HG03342 (cell line): Measurements from ENCODE around the gene RAP1GAP2.
"Not testable (repeated sequence)": the region's sequence is repeated elsewhere in the genome, so short reads cannot be mapped to it uniquely, and the experiment has no call there.

Source experiments
- ATAC-seq: cut with Tn5 transposase; IDR thresholded peaks from one replicate; pipeline ENCODE4 v1.9.1; 2021; ENCODE audit warnings: mild to moderate bottlenecking, moderate library complexity; ENCODE audit not compliant: unreplicated experiment

RAP1GAP2 gene

DNA sequence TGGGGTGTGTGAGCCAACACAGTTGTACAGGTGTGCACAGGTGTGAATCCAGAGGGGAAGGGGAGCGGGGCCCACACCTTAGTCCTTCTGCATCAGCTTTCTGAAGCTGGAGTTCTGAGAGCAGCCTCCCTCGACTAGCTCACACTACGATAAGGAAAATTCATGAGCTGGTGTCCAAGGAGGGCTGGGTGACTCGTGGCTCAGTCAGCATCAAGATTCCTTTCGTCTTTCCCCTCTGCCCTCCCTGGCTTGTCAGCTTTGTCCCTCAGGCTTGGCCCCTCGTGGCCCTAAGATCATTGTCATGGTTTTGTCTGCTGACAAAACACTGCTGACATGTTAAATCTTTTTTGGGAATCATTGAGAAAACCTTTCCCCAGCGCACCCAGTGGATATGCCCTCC is 219.7 kb downstream of the RAP1GAP2 start:
- ATAC-seq: no peak

DNA sequence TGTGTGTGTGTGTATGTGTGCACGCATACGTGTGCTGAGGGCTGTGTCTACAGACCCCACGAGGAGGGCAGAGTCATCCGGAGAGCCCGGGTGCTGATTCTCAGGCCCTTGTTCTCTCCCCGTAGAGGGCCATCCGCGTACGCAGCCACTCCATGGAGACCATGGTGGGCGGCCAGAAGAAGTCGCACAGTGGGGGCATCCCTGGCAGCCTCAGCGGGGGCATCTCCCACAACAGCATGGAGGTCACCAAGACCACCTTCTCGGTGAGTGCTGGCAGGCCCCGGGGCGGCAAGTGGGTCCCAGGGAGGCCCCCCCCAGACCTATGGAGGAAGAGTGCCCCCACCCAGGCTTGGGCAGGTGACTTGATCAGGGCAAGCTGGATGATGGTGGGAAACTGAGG is 221.7 kb downstream of the RAP1GAP2 start:
- no peak for ATAC-seq

GRCh38 chr17:3019761-3020160 is 223.5 kb downstream of the RAP1GAP2 start:
- no peak for ATAC-seq

GRCh38 chr17:3020381-3020780 is 224.1 kb downstream of the RAP1GAP2 start:
- no peak for ATAC-seq

DNA sequence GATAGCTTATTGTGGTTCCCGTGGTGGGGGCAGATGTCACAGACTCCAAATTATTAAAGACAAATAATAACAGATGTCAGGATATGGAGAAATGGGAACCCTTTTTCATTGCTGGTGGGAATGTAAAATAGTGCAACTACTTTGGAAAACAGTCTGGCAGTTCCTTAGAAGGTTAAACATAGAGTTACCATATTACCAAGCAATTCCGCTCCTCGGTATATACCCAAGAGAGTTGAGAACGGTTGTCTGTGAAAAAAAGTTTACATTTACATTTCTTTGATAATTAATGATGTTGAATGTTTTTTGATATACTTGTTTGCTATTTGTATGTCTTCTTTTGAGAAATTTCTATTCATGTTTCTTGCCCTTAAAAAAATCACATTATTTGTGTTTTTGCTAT is 226.0 kb downstream of the RAP1GAP2 start:
- ATAC-seq: no peak

- ATAC-seq: no peak
These were observed 228.1 kb downstream of the RAP1GAP2 start for GRCh38 chr17:3024346-3024745.

- no peak for ATAC-seq
These were observed 229.3 kb downstream of the RAP1GAP2 start for GRCh38 chr17:3025421-3026124.

GRCh38 chr17:3026125-3026855 is 230.1 kb downstream of the RAP1GAP2 start:
- ATAC-seq: no peak

DNA sequence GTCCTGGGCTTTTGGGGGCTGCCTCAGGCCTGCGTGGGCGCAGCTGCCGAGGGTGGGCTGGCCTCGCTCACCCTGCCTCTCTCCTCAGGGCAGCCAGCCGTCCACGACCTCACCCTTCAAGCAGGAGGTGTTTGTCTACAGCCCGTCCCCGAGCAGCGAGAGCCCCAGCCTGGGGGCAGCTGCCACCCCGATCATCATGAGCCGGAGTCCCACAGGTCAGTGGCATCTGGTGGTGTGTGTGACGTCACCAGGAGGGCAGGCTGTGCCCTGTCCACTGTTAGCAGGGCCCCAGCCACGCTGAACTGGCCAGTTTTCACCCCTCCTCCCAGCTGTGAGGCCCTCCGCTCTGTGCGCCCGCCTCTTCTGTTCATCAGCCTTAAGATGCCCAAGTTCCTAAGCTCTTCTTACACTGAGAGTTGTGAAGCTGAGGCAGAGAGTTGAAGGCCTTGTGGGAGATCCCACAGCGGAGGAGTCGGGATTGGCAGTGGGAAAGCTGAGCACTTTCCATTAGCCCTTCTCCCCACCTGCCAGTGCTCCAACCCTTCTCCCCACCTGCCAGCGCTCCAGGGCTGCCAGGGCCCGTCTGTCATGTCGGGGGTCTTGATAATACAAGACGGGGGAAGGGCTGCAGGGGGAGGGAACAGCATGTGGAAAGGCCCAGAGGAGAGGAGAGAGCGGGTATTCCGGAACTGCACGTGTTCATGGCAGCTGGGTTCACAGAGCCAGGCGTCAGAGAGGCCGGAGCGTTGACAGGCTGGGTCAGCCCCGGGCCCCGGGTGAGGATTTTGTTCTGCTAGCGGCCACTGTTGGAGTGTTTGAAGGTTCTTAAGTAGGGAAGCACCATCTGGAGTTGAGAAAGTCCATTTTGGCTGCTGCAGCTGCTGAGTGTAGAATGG is 230.9 kb downstream of the RAP1GAP2 start:
- ATAC-seq: no peak

DNA sequence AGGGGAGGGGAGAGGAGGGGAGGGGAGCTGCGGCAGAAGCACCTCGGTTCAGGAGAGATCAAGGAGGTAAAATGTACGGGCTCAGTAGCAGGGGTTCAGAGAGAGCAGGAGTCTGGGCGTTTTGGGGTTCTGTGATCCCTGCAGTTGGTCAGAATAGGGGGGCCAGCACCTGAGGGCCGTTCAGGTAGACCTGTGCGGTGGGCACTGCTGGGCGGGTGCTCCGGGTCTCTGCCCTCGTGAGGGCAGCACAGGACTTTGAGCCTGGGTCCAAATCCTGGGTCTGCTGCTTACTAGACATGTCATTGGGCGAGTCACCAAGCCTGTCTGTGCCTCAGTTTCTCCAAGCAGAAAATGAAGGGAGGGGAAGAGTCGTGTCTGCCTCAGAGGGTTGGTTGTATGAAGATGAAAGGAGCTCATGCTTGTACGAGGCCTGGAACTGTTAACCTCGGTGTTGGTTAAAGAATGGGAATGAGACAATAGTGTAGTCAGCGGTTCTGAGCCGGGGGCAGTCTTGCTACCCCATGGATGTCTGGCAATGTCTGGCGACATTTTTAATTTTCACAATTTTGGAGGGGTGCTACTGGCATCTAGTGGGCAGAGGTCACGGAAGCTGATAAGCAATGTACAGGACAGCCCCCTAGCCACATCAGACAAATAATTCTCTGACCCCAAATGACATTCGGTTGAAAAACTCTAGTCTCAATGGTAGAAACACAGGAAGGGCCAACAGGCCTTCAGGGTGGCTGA is 231.7 kb downstream of the RAP1GAP2 start:
- ATAC-seq: no peak

DNA sequence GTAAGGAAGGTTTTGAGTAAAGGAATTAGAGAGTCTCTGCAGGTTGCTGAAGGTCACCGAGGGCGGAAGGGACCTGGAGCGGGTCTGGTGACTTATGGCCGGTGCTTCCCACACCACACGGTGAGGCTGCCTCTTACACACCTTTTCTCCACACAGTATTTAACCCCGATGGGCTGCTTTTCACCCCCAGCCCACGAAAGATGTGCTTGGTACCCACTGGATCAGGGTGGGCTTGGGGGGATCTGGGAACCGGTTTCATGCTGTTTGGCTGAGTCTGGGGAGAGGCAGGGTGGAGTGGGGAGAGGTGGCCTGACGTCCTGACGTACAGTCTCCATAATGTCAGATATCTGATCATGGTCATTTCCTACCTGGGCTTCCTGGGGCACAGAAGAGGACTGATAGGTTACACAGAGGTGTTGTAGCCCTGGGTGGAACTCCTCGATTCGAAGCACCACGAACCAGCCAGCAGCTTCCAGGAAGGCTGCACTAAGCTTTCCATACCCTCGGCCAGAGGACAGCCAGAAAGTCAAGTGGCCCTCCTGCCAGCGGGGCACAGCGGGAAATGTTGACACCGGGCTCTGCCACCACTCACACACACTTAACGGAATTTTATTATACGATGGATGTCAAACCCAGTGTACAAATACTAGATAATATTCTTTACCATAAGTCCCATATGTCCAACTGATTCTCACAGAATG is 233.1 kb downstream of the RAP1GAP2 start:
- ATAC-seq: no peak

GRCh38 chr17:3030096-3030495 is 233.9 kb downstream of the RAP1GAP2 start:
- no peak for ATAC-seq

DNA sequence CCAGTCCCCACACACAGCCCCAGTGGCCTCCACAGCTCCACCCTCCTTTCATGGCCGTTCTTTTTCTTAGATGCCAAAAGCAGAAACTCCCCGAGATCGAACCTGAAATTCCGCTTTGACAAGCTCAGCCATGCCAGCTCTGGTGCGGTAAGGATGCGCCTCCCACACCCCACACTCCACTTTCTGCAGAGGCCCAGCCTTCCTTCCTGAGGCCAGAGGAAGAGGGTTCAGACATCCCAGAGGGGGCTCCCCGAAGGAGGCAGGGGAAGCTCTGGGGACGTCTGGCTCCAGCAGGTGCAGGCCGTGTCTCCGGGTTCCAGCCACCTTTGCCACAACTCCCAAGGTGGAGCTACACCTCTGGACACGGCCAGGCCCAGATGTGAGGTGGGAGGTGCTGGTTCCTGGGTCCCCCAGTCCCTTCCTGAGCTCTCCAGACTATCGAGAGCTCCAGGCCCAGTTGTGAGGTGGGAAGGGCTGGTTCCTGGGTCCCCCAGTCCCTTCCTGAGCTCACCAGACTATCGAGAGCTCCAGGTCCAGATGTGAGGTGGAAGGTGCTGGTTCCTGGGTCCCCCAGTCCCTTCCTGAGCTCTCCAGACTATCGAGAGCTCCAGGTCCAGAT is 234.7 kb downstream of the RAP1GAP2 start:
- ATAC-seq: not testable (repeated sequence)

DNA sequence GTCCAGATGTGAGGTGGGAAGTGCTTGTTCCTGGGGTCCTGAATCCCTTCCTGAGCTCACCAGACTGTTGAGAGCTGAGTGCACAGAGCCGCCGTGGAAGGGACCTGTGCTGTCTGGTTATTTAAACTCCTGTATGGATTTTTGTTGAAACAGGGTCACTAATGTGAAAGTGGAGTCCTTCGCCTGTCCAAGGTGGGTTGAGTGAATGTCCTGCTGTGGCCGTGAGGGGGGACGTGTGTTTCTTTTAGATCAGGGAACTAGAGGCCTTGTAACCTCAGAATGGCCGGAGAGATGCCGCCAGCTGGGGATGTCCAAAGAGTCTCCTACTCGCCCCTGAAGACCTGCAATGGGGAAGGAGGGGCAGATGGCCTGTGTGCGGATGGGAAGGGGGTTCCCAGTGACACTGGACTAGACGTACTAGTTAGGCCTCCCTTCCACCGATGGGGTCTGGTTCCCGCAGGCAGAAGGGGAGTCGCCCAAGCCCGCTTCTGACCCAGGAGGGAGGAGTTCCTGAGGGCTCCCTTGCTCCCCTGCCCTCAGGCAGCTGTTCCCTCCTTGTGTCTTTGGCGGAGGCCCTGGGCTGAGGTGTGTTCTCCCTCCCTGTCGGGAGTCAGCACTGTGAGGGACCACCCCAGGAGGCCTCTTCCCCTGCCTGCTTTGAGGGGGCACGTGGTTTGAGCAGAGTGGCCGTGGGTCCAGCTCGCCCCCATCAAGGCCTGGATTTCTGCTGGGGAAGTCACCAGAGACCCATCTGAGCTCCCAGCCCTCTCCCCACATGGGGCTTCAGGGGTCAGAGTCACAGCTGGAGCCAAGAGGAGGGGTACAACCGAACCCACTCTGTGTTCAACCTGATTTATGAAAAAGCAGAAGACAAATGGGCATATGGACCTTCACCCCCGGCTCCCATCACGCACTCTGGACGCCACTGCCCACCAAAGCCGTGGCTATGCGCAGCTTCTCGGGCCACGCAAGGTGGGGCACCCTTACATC is 236.3 kb downstream of the RAP1GAP2 start:
- ATAC-seq: no peak

DNA sequence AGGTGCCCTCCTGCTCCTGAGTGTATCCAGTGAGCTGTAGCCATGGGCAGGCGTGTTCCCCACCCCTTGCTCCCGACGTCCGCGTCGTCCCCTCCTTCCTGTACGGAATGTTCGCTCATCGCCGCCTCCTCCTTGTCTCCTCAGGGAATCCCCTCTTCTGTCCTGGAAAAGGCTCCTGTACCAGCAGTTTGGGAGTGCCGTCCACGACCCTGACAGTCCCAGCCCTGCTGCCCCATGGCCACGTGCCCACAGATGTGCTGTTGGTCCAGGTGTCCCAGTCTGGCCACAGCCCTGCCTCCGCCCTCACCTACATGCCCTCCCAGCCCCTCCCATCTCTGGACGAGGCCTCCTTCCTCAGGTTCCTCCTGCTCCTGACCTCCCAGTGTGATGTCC is 237.0 kb downstream of the RAP1GAP2 start:
- ATAC-seq: no peak

- no peak for ATAC-seq
These were observed 237.7 kb downstream of the RAP1GAP2 start for GRCh38 chr17:3033741-3034577.

DNA sequence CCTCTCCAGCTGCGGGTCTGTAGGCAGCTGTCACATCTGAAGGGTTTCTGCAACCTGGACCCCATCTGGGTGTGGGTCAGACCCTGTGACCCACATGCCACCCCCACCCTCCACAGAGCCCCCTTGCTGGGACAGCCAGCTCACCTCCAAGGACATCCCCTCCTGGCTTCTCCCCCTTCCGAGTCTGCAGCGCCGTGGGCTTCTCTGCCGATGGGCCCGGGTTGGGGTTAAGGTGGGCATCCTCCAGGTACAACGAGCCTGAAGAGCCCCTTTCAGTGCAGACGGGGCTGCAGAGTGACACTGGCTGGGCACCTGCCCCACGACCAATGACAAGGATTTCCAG is 238.3 kb downstream of the RAP1GAP2 start:
- no peak for ATAC-seq
